ENCODE results near the gene ARHGEF4.

- TF ChIP-seq EZH2 (IDR thresholded peaks at IDR 0.05) (no peak), POLR2AphosphoS5 (IDR thresholded peaks at IDR 0.05; ENCODE audit: borderline replicate concordance, low read depth, low read length) (no peak)
These were observed 248.9 kb downstream of the ARHGEF4 start for GRCh38 chr2:131085646-131086045.

Data from SK-N-MC (cell line).